ENCODE data around the gene RNF19B. TPM values are rescaled to one million over a fixed set of nuclear protein-coding genes. Genes with fewer than 3 reads are reported as not detected.

The RNF19B gene
- polyA plus RNA-seq, 1 donor, result 9.1 TPM

DNA sequence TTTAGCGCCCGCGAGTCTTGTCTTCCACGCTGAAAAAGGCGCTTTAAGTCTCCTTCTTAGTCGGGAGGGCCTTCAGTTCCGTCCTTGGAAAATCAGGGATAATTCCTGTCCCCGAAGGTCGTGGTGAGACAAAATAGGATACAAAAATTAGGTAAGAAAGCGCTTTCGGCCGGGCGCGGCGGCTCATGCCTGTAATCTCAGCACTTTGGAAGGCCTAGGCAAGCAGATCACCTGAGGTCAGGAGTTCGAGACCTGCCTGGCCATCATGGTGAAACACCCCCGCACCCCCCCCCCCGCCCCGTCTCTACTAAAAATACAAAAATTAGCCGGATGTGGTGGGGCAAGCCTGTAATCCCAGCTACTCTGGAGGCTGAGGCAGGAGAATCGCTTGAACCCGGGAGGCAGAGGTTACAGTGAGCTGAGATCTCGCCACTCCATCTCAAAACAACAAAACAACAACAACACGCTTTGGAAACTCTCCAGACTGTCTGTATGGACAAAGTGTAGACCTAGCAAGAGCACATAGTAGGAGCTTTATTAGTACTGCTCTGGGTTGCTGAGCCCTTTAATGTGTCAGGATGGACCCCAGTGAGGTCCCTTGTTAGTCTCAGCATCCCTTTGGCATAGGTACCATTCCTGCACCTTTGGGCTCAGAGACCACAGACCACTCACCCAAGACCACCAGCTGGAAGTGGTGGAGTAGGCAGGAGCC is 62.6 kb downstream of the RNF19B start:
- DNase-seq (ENCODE audit: low read depth), result no peak

DNA sequence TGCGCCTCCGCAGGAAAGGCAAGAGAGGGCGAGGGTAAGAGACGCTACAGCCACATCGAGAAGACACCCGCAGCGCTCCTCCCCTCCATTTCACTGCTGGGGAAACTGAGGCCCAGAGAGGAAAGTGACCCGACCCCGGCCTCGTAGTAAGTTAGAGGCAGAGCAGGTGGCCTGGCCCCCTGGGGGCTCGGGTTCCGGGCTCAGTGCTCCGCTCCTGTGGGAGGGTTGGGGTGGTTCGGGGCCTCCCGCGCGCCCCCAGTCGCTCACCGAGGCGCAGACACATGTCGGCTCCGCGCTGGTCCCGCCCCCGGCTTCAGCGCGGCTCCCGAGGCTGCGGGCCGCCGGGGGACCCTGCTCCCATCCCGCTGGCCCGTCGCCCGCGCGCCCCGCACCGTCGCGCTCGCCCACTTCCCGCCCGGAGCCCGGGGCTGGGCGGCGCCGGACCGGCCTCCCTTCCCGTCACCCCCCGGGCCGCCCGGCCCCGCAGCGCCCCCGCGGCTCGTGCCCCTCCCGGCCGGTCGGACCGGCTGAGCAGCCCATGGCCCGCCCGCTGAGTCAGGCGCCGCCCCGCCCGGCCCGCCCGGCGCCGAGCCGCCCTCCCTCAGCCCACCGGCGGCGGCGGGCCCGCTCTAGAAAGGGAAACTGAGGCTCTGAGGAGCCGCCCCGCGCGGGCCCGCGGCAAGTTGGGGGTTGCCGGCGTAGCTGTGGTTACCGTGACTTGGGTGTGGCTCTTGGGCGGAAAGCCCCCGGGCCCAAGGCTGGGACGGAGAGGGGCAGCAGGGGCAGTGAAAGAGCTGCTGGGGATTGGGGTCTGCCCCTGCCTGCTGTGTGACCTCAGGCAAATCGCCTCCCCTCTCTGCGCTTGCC is 63.4 kb downstream of the RNF19B start, which contains the start of gene TMEM54:
TSS of gene TMEM54 (minus strand) at position 434 of the 867 bp plus-strand sequence. CDS start at position 283, 151 bp downstream.
- DNase-seq (ENCODE audit: low read depth), result no peak

DNA sequence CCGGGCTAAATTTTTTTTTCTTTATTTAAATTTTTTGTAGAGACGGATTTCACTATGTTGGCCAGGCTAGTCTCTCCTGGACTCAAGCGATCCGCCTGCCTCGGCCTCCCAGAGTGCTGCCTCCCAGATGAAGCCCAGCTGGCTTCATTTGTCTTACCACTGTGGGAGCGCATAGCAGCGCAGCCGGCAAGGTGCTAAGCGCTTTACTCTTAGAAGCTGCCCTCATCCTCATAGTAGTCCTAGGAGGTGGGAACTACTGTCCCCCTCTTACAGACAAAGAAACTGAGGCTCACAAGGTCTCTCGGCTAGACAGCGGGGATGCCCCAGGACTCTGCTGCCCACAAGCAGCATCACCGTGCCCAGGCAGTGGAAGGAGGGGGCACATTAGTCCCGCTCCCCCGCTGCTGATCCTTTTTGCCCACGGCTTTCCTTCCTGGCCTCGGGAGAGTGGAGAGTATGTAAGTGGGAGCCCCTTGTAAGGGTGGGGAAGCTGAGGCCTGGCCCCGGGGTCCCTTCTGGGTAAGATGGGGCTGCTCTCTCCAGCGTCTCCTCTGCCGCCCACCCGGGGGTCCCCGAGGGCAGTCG is 64.1 kb downstream of the RNF19B start:
- no peak for DNase-seq (ENCODE audit: low read depth)

DNA sequence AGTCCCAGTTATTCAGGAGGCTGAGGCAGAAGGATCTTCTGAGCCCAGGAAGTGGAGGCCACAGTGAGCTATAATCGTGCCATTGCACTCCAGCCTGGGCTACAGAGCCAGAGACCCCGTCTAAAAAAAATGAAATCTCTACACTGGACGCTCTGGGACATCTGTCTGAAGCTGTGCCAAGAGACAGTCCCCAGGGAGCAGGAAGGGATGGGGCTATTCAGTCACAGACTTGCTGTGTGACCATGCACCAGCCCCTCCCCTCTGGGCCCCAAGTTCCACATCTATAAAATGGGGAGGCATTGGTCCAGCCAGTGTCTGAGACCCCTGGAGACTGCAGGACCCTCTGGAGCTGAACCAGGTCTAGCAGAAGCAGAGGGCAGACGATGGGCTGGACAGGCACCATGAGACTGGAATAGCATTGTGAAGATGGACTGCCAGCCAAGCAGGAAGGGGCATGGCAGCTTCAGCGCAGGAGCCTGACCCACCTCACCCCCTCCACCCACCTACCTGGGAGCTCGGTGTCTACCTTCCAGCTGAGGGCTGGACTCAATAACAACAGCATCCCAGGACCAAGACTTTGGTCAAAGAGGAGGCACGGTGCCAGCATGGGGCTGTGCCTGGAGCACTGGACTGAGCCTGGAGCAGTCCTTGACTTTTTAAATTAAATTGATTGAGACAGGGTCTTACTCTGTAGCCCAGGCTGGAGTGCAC is 64.9 kb downstream of the RNF19B start:
- no peak for DNase-seq (ENCODE audit: low read depth)

DNA sequence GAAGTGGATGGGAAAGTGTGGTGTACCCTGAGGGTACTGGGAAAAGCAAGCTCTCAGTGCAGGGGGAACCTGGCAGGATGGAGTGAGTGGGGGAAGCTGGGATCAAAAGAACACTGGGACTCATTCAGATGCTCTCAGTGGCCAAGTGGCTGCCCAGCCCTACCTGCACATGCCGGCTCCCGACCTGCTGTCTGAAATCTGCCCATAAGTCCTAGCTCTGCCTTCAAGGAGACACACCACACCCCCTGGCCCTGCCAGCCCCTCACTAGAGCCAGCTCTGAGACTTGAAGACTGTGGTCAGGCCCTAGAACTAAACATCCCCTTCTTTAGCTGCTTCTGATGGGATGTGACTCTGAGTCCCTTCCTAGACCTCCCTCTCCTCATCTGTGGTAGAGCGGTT is 65.7 kb downstream of the RNF19B start:
- no peak for DNase-seq (ENCODE audit: low read depth)

DNA sequence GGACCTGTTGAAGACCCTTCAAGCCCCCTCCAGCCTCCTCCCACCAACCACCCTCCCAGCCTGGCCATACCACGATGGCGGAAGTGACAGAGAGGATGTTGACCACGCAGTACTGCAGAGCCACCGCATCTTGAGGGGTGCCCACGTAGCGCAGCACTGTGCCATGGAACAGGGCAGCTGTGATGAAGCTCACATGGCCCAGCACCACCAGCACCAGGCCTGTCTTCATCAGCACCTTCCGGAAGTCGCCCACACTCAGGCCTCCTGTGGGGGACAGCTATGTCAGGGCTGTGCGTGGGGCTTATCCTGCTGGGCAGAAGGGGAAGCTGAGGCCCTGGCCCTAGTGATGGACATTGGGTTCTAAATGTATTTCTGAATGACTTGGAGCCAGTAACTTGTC is 66.6 kb downstream of the RNF19B start:
- no peak for DNase-seq (ENCODE audit: low read depth)

DNA sequence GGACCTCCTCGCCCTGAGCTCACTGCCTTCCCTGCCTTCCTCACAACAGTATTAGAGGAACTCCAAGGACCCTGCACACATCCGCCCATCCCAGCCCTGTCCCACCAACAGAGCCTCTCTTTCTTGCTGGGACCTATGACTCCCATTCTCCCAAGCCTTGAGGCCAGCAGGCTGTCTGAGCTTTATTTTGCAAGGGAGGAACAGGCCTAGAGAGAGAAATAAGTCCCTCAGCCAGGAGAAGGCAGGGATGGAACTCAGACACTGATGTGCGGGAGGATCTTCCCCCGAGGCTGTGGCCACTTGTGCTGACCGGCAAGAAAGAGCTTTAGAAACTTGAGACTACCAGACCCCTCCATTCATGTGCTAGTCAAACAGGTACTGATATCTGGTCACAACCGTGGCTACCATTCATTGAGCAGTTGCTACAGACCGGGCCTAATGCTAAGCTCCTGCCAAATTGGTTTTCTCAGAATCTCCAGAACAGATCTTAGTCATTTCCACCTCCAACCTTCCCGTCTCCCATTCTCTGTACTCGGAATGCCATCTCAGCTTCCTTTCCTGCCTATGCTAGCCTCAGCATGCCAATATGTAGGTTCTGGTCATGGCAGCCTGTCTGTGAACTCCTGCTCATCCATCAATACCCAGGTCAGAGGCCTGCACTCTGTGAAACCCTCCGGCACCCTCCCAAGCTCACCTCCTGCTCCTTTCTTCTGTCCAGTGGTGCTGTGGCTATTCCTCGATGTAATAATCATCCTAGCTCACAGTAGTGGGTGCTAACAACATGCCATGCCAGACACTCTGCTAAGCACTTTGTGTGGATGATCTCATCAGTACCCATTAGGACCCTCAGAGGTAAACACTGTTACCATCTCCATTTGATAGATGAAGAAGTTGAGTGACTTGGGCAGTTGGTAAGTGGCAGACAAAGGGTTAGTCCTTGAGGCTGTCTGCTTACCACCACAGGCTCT is 67.2 kb downstream of the RNF19B start:
- no peak for DNase-seq (ENCODE audit: low read depth)

DNA sequence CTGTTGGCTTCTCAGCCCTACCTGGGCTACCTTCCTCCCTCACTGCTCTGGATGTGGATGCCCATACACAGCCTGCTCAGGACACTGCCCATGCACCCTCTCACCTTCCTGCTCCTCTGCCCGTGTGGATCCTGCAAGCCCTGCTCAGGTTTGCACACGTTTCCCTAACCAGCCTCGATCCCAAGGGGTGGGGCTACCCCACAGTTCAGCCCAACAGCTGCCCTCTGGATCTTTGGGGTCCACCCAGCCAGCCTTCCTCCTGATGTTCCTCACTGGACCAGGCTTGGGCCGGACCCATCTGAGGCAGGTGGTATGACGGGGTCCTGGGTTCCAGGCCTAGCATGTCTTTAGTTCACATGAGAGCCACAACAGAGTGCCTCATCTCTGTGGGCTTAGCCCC is 68.2 kb downstream of the RNF19B start:
- DNase-seq (ENCODE audit: low read depth), result no peak

DNA sequence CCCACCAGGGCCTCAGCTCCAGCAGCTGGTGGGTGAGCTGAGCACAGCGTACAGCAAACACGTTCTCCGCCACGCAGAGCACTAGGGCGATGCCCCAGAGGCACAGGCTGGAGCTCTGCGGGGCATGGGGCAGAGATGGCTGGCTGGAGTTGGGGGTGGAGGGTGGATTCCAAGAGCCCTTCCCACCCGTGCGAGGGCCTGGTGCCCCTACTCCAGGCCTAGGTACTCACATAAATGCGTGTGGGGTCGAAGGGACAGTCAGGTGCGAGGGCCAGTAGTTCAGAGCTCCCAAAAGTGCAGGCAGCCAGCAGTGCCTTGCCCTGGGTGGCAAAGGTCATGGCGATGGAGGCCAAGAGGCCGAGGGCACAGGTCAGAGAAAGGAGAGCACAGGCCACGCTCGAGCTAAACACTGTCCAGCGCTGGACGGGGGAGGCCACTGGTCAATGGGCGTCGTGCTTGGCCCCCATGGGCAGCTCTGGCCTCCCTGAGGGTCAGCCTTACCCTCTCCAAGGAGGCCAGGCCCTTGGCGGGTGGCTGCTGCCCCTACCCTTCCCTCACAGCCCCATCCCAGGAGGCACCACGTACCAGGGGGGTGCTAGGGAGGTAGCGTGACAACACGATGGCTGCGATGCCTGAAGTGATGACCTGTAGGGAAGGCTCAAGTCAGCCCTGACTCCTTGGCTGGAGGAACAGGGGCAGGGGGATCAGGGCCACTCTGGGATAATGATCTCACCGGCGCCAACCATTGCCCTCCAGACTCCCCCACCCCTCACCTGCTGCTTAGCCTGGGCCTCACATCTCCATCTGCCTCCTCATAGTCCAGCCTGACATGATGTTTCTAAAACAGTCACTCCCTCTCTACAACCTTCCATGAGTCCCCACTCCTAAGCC is 69.0 kb downstream of the RNF19B start:
- DNase-seq (ENCODE audit: low read depth), result no peak

DNA sequence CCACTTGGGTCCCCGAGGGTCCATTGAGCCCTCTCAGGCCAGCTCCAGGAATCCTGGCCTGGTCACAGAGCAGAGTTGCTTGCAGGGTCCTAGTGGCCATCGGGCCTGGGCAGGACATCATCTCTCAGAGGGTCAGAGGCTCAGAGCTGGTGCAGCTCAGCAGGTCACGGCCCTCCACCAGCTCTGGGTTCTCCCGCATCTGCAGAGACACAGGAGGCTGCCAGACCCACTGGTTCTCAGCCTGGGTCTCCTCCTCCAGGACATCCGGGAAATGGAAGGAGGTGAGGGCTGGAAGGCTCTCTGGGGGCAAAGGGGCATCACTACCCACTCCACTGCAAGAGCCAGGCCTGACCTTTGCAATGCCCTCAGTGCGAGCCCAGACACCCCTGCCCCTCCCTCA is 69.9 kb downstream of the RNF19B start:
- DNase-seq (ENCODE audit: low read depth), result no peak

DNA sequence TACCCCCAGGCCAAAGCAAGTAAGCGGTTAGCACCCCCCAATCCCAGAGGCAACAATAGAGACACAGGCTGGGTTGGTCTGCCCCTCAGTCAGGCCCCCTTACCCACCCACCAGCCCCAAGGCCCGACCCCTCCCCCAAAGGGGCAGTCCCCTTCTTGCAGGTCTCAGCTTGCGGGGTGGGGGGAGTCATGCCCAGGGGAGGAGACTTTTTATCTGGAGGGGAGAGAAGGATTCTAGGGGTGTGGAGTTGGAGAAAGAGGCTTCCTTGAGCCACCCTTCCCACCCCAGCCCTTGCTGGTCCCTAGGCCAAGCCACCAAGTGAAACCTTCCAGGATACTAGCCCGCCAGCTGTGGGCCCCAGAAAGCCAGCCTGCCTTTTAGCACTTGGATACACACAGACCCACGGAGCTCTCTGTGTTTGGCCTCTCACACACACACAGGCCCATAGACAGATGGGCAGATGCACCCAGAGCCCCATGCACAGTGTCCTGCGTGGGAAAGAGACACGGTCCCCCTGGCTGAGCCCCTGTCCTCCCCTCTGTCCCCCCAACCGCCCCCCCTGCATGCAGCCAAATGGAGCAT is 70.5 kb downstream of the RNF19B start:
- no peak for DNase-seq (ENCODE audit: low read depth)

DNA sequence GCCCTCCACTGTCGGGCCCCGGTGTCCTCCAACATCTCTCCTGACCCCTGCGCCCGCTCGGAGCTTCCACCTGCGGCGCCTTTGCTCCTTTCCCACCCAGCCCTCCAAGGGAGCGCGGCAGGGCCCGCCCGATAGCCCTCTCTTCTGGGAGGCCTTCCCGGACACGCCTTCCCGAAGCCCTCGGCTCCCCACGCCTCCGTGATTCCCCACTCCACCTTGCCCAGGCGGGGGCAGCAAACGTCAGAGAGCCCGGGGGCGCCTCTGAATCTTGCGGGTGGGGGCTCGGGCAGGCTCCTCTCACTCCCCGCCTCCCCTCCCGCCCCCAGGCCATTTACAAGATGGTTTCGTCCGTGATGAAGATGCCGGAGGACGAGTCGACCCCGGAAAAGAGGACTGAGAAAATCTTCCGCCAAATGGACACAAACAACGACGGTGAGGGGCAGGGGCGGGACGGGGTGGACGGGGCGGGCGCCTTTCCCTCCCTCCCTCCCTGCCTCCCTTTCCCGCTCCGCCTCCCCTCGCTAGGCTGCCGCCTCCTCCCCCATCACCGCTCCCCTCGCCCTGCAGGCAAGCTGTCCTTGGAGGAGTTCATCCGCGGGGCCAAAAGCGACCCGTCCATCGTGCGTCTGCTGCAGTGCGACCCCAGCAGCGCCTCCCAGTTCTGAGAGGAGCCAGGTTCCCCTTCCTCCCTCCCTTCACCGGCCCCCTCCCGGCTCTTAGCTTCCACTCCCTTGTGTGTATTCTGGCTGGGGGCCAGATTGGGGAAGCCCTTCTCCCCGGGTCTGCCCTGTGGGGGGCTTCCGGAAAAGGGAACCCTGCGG is 71.2 kb downstream of the RNF19B start:
- no peak for DNase-seq (ENCODE audit: low read depth)

DNA sequence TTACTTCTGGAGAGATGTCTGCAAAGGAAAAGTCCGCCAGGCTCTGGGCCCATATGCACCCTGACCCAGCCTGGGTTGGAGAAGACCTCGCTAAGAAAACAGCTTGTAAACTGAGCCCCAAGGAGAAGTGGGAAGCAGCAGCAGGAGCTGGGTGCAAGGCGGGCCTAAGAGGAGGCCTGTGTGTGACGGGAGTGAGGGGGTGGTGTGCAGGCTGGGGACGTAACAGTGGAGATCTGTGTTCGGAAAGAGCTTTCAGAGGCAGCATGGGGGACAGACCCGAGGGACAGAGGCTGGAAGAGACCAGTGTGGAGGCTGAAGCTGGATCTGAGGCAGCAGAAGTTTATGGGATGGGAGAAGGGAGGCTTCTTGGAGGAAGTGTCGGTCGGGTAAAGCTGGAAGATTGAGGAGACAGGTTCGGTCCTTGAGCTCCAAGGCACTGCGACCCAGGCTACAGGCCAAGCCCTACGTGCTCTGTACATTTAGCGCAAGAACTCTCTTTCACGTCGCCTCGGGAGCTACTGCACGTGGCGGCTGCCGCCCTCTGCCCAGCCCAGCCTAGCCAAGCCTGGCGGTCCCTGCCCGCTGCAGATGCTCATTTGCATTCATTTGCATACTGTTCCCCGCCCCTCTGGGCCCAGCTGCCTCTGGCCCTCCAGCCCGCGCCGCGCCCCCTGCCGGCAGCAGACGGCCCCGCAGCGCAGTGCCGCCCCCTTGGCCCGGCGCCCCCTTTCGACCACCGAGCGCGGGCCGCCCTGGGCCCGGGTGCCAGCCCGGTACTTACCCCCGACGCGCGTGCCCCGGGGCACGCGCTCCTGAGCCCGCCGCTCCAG is 72.0 kb downstream of the RNF19B start:
- DNase-seq (ENCODE audit: low read depth), result no peak

DNA sequence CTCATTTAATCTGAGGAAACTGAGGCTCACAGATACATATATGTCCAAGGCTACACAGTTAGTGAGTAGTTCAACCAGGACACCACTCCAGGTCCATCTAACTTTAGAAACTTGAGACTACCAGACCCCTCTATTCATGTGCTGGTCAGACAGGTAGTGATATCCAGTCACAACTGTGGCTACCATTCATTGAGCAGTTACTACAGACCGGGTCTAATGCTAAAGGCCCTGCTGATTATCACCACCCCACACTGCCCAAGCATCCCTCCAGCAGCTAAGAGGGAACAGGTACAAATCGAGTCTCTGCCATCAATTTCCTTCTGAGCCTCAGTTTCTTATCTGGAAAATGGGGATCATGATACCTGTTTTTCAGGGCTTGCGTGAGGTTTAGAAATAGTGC is 73.0 kb downstream of the RNF19B start:
- DNase-seq (ENCODE audit: low read depth), result no peak

DNA sequence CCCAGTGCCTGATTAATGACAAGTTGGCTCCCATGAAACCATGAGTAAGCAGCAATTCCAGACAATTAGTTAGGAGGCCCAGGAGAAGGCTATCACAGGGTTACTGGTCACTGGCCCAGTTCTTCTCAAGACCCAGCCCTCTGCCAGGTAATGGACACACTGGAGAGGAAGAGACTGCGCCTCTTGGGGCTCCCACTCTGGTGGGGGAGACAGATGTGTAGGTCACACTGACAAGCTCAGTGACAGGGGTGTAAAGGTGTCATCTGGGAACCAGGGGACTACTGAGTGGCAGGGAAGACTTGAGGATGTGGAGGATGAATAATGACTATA is 73.4 kb downstream of the RNF19B start:
- no peak for DNase-seq (ENCODE audit: low read depth)

DNA sequence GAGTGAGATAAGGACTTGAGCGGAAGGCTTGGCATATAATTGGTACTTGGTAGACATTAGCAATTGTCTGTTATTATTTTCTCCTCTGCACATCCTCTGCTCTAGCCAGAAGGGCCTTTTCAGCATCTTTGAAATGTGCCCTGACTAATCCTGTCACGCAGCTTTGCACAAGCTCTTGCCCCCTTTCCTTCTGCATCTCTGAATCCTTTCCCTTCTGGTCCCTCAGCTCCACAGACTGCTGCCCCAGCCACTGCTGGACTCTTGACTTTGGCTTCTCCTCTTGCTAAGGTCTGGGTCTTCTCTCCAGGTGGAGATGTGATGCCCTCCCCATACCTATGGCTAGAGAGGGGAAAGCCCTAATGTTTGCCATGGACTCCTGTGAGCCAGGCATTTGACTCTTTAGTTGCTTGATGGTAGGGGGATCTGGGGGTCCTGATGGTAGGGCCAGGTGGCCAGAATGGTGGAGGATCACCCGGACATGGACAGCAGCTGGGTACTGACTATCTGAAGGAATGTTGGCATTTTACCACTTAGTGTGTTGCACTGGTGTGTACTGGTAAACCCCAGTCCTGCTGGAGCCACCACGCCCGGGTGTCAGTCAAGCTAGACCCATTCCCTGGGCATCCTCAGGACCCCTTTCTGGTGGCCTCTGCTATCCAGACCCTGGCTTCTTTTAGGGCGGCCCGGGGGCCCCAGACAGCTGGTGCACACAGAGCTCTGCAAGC is 73.9 kb downstream of the RNF19B start:
- DNase-seq (ENCODE audit: low read depth), result no peak

DNA sequence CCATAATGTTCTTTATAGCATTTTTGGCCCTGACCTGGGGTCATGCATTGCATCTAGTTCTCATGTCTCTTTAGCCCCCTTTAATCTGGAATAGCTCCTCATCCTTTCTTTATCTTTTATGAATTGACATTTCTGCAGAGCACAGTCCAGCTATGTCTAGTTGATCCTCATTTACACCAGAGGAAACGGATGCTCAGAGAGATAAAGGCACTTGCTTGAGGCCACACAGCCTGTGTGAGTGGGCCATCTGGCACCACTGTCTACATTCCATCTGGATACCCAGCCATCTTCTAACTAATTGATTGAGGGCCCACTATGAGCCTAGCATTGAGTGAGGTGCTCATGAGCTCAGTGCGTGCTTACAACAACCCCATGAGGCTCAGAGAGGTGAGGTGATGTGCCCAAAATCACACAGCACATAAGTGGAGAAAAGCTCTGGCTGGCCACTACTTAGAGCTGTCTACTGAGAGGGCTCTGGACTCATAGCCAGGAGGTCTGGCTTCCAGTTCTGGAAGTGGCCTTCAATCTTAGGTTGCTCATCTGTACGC is 74.8 kb downstream of the RNF19B start:
- no peak for DNase-seq (ENCODE audit: low read depth)
